H1 (cell line): Measurements from ENCODE around the gene SPDEF. TPM values are rescaled to one million over a fixed set of nuclear protein-coding genes. Genes with fewer than 3 reads are reported as not detected.

Experiments used
- NANOG ChIP-seq: IDR thresholded peaks from 2 replicates; pipeline ENCODE4 v1.6.1; 2011; ENCODE audit warnings: low read length, low read depth, mild to moderate bottlenecking, inconsistent platforms; ENCODE audit not compliant: insufficient read depth, poor library complexity, severe bottlenecking
- polyA plus RNA-seq, 7 experiments: library from polyadenylated mRNA; depleted of rRNA in 3 of 7; stranded (reverse) in 5 of 7; unstranded in 2 of 7; fragments of >200 nt in 5 of 7; fragments of 200-250 nt in 2 of 7; gene quantifications; 1 replicate in 5 of 7; 2 replicates in 1 of 7; 4 replicates in 1 of 7; pipeline versions ENCODE4 v1.2.1 to v1.2.3, GENCODE V29; 2011 to 2013; ENCODE audit warnings: missing spikeins in 2 of 7, mixed read lengths in 2 of 7
- total RNA-seq: library from RNA; stranded (reverse); fragmentation: NEBNext Ultra II Directional; extraction: Animal tissue kit (Norgen Biotek cat#: 25700); gene quantifications from 2 replicates; pipeline ENCODE4 v1.2.1, GENCODE V29; 2021

The SPDEF gene
- total and polyA plus RNA-seq, 2 of the 8 experiments (the other 6 are each of a cell fraction or from before 2014, with no cell fraction given) = 0.15 to 0.30 TPM

DNA sequence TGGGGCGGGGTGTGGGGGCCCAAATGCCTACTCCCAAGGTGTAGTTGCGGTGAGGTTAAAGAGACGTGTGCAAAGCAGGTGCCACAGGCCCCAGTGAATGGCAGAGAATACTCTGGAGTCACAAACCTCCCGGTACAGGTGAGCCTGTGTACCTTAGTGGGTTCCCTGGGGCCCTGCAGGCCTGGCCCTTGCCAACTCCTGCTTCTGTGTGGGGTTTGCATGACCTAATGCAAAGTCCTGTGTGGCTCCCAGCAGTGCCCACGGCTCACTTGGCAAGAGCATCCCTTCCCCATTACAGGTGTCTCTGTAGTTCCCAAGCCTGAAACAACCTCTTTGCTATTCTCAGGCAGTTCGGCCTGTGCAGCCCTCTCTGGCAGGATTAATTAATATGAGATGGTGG lies 17.5 kb downstream of the SPDEF start (continued):
- TF ChIP-seq NANOG = no peak
- TF ChIP-seq, all 59 proteins: peak for 0
